Measurements from ENCODE around the gene CCND3. TPM values are rescaled to one million over a fixed set of nuclear protein-coding genes. Genes with fewer than 3 reads are reported as not detected.

CCND3 gene
- polyA plus RNA-seq (2012; ENCODE audit: insufficient read depth, insufficient read length) = 382 TPM

GRCh38 chr6:41941280-41942066 is at the start of gene CCND3:
CCND3 (minus strand) TSS chr6:41941808; CDS start chr6:41941649, 159 bp downstream.
- peak within 1 kb of the TSS; percentile 97 for H3K4me3 ChIP-seq (ENCODE audit: low read length)
- DNase-seq (ENCODE audit: low read depth, low spot score) = peak; percentile 83

DNA sequence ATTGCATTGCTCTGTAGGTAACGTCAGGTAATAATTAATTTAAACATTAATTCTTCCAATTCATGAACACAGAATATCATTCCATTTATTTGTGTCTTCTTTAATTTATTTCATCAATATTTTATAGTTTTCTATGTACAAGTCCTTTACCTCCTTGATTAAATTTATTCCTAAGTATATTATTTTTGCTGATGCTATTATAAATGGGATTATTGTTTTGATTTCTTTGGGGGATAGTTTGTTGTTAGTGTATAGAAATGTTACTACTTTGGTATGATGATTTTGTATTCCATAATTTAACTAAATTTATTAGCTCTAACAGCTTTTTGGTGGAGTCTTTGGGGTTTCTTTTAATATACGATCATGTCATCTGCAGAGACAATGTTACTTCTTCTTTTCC is 44.7 kb upstream of the CCND3 start:
- DNase-seq (ENCODE audit: low read depth, low spot score) = no peak
- no peak overlapping the region for H3K4me3 ChIP-seq (ENCODE audit: low read length)

- no peak for DNase-seq (ENCODE audit: low read depth, low spot score)
- no peak overlapping the region for H3K4me3 ChIP-seq (ENCODE audit: low read length)
Measured at GRCh38 chr6:41984623-41985022, 43.0 kb upstream of the CCND3 start.

DNA sequence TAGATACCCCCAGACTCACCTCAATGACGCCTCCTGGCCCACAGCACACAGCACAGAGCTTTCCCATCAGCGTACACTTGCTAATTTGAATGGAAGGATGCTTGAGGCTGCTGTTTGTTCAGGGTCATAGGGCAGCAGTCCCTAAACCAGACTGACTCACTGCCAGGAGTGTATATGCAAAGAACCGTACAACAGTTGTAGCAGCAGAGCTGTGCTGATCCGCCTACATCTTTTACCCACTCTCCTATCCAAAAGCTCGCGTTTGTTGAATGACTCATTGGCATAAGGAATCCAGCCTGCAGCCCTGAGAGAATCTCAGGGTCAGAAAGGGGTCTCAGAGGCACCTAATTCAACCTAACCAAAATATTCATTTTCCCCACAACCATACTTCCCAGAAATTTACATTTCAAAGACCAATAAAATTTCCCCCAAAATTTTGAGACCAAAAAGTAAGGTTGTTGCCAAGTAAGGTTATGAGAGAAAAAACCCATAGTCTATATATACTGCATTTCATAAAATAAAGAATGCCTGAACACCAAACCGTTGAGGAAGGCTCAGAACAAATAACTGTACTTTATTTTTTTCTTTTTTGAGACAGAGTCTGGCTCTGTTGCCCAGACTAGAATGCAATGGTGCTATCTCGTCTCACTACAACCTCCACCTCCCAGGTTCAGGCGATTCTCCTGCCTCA is 35.3 kb upstream of the CCND3 start:
- no peak for DNase-seq (ENCODE audit: low read depth, low spot score)

GRCh38 chr6:41975276-41975675 is 33.7 kb upstream of the CCND3 start:
- DNase-seq (ENCODE audit: low read depth, low spot score) = no peak
- H3K4me3 ChIP-seq (ENCODE audit: low read length) = no peak overlapping the region

More for the DNA sequence above, 35.3 kb upstream of the CCND3 start:
- no peak overlapping the region for H3K4me3 ChIP-seq (ENCODE audit: low read length)

DNA sequence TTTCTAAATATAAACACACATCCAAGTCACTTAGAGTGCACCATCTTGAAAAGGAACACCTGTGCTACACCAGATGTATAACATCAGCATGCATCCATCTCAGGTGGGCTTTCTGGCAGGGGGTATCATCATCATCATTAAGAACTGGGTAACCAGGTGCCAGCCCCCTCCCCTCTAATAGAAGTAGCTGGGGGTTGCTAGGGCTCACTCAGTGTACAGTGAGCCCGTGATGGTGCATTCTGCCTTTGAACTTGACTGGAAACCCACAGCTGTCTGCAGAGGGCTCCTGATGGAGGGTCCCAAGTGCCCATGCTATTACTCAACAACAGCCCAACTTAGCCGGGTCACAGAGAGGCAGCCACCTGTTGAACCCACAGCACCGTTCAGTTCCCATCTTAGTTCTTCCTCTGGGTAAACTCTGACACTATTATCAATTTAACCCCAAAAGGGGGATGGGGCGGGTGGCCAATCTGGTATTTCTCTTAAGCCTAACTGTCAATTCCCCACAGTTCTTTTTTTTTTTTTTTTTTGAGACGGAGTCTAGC is 32.7 kb upstream of the CCND3 start:
- H3K4me3 ChIP-seq (ENCODE audit: low read length) = no peak overlapping the region
- DNase-seq (ENCODE audit: low read depth, low spot score) = no peak

- no peak for DNase-seq (ENCODE audit: low read depth, low spot score)
- no peak overlapping the region for H3K4me3 ChIP-seq (ENCODE audit: low read length)
Measured at GRCh38 chr6:41972826-41973225, 31.2 kb upstream of the CCND3 start.

DNA sequence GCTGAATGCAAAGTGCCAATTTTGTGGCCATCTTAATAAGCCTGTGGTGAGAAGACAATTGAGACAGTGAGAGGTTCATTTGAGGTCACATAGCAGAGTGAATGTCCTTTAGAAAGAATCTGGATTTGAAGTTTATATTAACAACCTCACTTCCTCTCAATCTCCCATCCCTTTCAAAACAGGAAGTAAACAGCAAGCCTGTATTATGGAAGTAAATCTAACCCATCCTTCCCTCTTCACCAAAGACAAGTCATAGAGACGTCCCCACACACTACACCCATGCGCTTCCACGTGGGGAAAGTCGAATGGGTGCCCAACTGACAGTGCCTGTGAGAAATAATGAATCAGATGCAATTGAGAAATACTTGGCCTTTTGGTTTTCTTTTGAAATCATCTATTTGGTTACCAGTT is 28.8 kb upstream of the CCND3 start:
- DNase-seq (ENCODE audit: low read depth, low spot score) = no peak
- H3K4me3 ChIP-seq (ENCODE audit: low read length) = no peak overlapping the region

DNA sequence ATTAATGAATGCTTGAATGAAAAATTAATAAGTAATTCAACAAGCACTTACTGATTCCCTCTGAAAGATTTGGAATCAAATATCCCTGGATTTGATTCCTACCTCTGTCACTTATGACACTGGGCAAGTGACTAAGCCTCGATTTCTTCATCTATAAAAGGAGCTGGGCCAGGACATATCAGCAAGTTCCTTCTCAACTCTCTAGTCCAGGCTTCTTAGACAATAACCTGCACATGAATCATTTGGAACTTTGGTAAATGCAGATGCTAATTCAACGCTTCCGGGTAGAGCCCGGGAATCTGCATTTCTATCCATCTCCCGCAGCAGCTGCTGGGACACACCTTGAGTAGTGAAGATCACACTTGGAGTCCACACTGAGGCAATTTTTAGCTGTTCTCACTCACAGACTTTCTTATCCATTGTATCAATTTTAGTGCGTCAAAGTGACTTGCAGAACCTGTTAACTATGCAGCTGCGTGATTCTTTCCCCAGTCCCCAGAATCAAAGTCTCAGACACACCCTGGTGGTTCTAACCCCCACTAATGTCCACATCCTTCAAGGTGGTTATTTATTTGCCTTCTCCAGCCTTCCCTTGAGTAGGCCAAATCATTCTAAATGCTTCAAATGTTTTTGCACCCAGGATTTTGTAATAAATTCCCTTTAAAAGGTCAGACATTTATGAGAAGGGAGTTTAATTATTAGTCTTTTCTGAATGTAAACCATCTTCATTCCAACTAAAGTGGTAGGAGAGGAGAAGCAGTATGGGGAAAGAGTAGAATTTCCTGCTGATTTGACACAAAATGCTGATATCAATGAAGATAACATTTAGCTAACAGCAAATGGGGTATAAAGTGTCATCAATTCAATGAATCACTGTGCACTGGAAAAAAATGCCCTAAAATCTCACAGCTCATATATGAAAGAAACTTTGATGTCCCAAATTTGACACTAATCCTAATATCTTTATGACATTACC is 26.0 kb upstream of the CCND3 start:
- no peak for DNase-seq (ENCODE audit: low read depth, low spot score)
- no peak overlapping the region for H3K4me3 ChIP-seq (ENCODE audit: low read length)

GRCh38 chr6:41966961-41967311 is 25.3 kb upstream of the CCND3 start:
- no peak for DNase-seq (ENCODE audit: low read depth, low spot score)
- H3K4me3 ChIP-seq (ENCODE audit: low read length) = no peak overlapping the region

DNA sequence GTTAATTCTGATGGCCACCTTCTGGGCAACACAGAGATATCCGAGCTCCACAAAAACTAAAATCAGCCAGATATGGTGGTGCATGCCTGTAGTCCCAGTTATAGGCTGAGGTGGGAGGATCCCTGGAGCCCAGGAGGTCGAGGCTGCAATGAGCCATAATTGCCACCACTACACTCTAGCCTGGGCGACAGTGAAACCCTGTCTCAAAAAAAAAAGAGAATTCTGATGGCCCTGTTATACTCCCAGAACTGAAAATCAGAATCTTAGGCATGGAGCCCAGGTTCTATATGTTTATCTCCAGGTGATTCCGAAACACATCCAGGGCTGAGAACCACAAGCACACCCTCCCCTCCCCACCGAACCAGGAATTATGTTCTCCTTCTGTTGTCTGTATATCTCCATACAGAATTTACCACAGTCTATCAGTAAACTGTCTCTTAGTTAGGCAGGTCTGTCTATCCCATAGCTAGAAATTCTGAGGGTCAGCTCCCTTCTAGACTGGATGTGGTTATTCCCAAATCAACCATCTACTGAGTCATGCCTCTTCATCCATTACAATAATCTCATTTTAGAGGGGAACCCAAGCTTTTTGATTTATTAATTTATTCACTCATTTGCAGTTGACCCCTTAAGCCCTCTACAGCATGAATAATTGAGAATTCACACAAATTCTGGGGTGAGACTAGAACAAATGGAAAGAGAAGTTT is 24.8 kb upstream of the CCND3 start:
- no peak for DNase-seq (ENCODE audit: low read depth, low spot score)
- H3K4me3 ChIP-seq (ENCODE audit: low read length) = no peak overlapping the region

DNA sequence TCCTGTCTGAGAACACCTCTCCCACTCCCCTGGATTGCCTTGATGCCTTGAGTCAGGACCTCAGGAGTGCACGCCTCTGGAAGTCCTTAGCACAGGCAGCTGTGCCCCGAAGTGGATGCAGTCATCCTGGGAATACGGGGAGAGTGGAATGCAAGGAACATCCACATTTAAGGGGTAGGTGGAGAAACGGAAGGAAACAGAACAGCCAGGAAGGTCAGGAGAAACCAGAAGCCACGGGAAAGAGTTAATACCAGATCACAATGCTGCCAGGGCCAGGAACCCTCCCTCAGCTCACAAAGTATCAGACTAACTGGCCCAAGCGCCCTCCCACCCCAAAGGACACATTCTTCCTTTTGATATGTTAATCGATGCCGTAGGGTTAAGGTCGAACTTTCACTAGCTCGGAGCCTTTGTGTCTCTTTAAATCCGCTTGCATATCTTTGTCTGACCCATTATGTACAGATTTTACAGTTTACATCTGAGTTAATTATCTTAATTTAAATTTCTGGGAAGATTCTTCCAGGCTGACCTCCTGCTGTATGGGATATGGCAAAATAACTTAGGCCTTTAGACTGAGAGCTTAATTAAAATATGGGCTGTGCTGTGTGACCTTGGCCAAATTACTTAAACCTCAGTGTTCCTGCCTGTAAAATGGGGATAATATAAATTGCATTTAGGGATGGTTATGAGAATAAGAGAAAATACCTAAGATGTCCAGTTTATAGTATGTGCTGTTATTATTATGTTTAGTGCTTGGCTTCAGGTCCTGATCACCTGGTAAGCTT is 24.0 kb upstream of the CCND3 start:
- H3K4me3 ChIP-seq (ENCODE audit: low read length) = no peak overlapping the region

DNA sequence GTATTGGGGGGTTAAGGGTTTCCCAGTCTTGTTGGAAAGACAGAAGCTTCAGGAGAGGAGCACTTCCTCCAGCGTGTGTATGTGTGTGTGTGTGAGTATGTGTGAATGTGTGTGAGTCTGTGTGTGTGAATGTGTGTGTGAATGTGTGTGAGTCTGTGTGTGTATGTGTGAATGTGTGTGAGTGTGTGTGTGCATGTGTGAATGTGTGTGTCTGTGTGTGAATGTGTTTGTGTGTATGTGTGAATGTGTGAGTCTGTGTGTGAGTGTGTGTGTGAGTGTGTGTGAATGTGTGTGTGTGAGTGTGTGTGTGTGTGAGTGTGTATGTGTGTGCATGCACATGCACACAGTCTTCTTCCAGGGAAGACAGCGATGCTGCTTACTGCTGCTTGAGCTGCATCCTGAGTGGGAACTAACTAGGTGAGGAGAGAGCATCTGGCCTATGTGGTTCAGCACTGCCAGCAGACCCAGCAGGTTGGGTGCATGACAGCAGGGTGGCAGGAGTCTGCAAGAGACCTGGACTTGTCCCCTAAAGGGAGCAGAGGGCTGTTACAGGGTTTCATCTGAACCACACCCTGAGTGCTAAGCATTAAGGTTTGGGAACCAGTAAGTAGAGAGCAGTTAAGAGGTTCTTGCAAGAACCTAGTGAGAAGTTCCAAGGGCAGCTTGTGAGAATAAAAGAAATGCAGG is 22.7 kb upstream of the CCND3 start:
- H3K4me3 ChIP-seq (ENCODE audit: low read length) = no peak overlapping the region
- no peak for DNase-seq (ENCODE audit: low read depth, low spot score)

More for the DNA sequence above, 24.0 kb upstream of the CCND3 start:
- no peak for DNase-seq (ENCODE audit: low read depth, low spot score)

DNA sequence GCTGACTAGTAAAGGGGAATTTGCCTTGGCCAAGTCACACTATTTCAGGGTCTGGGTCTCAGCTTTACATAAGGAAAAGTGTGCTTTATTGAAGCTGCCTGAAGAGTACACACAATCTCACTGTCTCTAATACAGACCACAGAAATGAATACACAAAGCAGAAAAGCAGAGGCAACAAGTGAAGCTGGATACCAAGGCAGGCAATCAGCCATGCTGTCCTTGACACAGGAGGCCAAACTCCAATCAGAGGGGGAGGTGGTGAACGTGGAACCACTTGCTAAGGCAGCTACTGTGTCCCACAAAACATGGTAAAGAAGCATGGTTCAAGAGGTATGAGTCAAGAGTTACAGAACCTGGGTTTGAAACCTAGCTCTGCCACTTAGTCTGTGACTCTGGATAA is 21.8 kb upstream of the CCND3 start:
- H3K4me3 ChIP-seq (ENCODE audit: low read length) = no peak overlapping the region
- DNase-seq (ENCODE audit: low read depth, low spot score) = no peak

DNA sequence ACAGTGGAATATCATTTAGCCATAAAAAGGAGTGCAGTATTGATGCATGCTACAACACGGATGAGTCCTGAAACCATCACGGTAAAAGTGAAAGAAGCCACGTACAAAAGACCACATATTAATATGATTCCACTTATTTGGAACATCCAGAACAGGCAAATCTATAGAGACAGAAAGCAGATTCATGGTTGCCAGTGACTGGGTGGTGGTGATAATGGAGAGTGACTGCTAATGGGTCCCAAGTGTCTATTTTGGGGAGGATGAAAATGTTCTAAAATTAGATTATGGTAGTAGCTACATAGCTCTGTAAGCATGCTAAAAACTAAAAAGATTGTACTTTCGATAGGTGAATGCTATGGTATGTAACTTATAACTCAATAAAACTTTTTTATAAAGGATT is 18.4 kb upstream of the CCND3 start:
- no peak for DNase-seq (ENCODE audit: low read depth, low spot score)

DNA sequence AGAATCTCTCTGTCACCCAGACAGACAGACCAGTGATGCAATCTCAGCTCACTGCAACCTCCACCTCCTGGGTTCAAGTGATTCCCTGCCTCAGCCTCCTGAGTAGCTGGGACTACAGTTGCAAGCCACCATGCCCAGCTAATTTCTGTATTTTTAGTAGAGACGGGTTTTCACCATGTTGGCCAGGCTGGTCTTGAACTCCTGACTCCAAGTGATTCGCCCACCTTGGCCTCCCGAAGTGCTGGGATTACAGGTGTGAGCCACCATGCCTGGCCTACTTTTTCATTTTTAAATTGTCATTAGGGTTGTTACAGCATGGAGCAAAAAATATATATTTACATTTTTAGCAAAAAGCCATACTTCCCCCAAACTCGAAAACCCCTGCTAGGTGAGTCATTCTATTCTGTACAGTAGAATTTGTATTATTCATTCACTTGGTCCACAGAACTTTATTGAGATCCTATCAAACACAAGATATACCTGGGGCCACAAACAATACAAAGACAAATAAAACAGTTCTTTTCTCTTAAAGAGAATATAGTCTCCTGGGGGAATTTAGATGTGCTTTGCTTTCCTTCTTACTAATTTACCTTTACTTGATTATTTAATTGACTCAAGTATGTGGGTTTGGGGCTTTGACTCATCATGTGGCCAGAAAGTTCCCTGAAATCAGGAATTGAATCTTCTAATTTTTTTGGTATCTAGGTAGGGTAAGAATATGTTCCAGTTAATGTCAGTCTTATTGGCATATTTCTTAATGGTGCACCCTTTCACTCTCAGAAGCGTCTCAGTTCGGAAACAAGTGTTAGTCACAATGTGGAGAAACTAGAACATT is 16.6 kb upstream of the CCND3 start:
- no peak for DNase-seq (ENCODE audit: low read depth, low spot score)
- H3K4me3 ChIP-seq (ENCODE audit: low read length) = no peak overlapping the region

More for the DNA sequence above, 18.4 kb upstream of the CCND3 start:
- H3K4me3 ChIP-seq (ENCODE audit: low read length) = no peak overlapping the region

- H3K4me3 ChIP-seq (ENCODE audit: low read length) = no peak overlapping the region
- DNase-seq (ENCODE audit: low read depth, low spot score) = no peak
Measured at GRCh38 chr6:41957117-41957516, 15.5 kb upstream of the CCND3 start.

Measured in Jurkat, Clone E6-1 (cell line).